Measurements from ENCODE around the gene WDR27.

DNA sequence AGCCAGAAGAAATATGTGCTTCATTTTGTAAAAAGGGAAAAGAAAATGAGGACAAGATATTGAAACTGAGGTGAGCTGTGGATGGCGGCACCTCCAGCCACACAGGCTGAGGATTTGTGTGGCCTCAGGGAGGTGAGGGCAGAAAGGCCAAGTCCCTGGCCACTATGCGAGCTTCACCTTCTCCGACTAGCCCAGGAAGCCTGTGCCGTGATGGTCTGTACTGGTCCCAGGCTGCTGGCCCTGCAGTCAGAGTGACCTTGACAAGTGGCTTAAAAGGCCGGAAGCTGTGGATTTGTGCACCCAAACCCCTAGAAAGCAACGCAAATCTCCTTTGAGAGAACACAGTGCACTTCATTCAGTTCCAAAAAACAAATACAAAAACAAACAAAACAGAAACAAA, 48.1 kb downstream of the WDR27 start:
- TF ChIP-seq POLR2A (IDR thresholded peaks at IDR 0.05) = no peak
- TF ChIP-seq POLR2AphosphoS5 (IDR thresholded peaks at IDR 0.05) = no peak

All from spleen (tissue), 3 donors.